Stimulated activated CD8-positive, alpha-beta memory T cell treated with anti-CD3 and anti-CD28 coated beads, Interleukin-4, amount 100 ng/mL, for 24 hours (primary cell): Measurements from ENCODE around the gene HECTD2.
"Not testable (repeated sequence)": the region's sequence is repeated elsewhere in the genome, so short reads cannot be mapped to it uniquely, and the experiment has no call there.

Experiments
- DNase-seq: peaks from one replicate; pipeline ENCODE4 v3.0.0-alpha.2; 2020; ENCODE audit warnings: low read depth

HECTD2 gene

GRCh38 chr10:91411621-91412020 is 1.5 kb downstream of the HECTD2 start:
- DNase-seq: no peak

GRCh38 chr10:91412354-91413087 is 2.4 kb downstream of the HECTD2 start:
- DNase-seq: no peak

GRCh38 chr10:91415816-91416215 is 5.7 kb downstream of the HECTD2 start:
- DNase-seq: no peak

DNA sequence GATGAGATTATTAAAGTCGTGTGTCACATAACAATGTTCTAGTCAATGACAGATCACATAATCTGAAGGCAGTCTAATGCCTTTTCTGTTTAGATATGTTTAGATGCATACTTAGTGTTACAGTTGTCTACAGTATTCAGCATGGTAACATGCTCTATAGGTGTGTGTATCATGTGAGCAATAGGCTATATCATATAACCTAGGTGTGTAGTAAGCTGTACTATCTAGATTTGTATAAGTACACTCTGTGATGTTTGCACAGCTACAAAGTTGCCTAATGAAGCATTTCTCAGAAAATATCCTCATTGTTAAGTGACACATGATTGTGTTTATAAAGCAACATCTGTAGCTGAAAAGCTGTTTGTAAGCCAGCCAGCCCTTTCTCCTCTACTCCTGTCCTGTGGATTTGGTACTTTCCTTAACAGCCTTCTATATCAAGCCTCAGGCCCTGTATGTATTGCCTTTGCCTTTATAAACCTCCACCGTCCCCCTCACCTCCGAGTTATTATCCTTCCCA is 6.3 kb downstream of the HECTD2 start:
- no peak for DNase-seq

GRCh38 chr10:91418416-91418815 is 8.3 kb downstream of the HECTD2 start:
- no peak for DNase-seq

- DNase-seq: no peak
These were observed 10.7 kb downstream of the HECTD2 start for GRCh38 chr10:91420868-91421267.

DNA sequence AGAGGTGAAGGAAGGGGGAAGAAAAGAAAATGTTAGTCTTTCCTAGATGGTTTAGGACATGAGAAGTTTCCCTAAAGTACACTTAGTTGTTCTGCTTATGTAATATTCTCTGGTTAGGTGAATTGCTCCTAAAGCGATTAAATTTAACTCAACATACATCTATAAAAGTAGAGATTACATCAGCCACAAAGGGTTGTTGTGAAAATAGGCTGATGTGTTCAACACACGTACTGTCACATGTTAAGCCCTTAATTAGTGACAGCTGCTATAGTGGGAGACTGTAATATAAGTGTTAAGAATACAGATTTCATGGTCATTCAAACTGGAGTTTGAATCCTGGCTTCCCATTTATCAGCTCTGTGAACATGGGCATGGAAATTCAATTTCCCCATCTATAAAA is 12.8 kb downstream of the HECTD2 start:
- DNase-seq: no peak

- DNase-seq: no peak
These were observed 13.9 kb downstream of the HECTD2 start for GRCh38 chr10:91424016-91424415.

DNA sequence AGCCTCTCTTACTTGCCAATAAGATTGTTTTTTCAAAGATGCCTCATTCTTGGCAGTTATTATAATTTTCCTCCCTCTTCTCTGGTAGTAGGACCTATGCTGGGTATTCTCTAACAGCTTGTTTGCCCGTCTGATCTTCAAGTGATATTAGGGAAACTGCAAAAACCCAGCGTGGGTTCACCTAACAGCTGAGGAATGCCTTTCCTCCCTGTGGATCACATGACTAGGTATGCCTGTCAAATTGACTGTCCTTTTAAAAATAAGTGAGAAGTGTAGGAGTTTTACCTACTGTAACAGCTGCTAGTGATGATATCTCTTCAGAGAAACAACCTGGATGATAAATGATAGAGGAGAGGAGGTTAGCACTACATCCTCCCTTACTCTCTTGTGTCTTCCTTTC is 22.0 kb downstream of the HECTD2 start:
- no peak for DNase-seq

GRCh38 chr10:91433620-91434019 is 23.5 kb downstream of the HECTD2 start:
- DNase-seq: no peak

DNA sequence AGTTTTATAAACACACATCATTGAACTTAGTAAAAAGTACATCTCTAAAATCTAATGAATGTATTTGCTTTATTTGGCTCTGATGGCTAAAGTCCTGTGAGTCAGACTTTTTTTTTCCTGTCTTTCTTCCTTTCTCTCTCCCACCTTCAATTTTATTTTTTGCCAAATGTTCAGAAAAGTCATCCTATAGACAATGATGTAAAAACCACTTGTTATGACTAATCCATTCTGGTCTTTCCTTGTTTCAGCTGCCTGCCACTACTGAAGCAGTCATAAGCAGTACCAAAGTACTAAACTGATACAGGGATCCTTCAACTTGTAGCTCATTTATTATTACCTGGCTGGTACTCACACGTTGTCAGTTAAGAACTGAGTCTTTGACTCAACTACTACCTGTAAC is 23.9 kb downstream of the HECTD2 start:
- no peak for DNase-seq

GRCh38 chr10:91435241-91435640 is 25.1 kb downstream of the HECTD2 start:
- no peak for DNase-seq

DNA sequence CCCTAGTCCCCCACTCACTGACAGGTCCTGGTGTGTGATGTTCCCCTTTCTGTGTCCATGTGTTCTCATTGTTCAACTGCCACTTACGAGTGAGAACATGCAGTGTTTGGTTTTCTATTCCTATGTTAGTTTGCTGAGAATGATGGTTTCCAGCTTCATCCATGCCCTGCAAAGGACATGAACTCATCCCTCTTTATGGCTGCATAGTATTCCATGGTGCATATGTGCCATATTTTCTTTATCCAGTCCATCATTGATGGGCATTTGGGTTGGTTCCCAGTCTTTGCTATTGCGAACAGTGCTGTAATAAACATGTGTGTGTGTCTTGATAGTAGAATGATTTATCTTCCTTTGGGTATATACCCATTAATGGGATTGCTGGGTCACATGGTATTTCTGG is 28.1 kb downstream of the HECTD2 start:
- not testable (repeated sequence) for DNase-seq

DNA sequence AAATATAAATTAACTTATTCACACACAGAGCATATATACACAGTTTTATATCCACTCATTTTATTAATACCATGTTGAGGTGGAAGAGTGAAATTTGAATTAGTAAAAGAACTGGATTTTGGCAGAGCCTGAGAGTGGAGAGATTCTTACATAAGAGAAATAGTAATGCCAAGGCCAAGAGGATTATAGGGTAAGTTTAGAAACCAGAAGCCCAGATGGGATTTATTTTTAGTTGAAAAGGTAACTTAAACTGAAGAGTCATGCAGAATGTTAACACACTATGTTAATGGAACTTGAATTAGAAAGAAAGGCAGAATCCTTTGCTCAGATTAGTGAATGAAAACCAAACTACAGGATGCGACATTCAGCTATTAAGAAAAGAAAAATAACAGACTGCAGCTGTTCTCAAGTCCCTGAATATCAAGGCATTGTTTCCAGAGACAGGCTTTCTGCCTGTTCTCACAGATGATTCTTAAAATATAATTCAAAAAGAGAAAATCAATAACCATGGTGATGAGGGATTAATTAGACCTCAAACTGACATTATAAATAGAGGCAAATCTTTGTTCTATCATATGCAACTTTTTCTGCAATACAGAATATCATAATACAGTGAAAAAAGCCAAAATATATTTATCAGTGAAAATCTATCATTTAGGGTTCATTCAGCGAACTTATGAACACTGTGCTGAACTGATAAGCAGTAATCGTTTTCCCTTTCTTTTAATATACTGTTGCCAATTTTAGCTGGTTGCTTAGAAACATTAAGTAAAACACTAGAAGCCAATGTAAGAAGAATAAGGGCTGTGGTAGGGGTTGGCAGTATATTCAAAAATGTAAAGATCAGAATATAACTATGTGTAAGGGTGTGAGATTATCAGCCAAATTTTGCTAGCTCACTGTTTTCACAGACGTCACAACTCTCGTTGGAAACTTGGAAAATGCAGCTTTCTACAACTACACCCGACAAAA is 34.4 kb downstream of the HECTD2 start:
- no peak for DNase-seq

GRCh38 chr10:91452063-91452462 is 41.9 kb downstream of the HECTD2 start:
- DNase-seq: no peak

DNA sequence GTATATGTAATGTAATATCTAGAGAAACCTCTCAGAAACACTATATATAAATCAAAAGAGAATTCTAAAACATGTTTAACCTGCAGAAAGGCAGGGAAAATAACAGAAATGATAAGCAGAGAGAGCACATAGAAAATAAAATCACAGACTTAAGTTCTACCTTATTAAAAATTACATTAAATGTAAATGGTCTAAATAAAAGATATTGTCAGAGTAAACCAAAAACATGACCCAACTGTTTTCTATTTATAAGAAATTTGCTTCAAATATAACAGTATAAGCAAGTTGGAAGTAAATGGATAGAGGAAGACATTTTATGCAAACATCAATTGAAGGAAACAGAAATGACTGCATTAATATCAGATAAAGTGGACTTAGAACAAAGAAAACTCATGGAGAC is 43.4 kb downstream of the HECTD2 start:
- no peak for DNase-seq

DNA sequence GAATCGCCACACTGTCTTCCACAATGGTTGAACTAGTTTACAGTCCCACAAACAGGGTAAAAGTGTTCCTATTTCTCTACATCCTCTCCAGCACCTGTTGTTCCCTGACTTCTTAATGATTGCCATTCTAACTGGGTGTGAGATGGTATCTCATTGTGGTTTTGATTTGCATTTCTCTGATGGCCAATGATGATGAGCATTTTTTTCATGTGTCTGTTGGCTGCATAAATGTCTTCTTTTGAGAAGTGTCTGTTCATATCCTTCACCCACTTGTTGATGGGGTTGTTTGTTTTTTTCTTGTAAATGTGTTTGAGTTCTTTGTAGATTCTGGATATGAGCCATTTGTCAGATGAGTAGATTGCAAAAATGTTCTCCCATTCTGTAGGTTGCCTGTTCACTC is 45.0 kb downstream of the HECTD2 start:
- DNase-seq: not testable (repeated sequence)

- no peak for DNase-seq
These were observed 50.5 kb downstream of the HECTD2 start for GRCh38 chr10:91460681-91461080.

- DNase-seq: no peak
These were observed 52.3 kb downstream of the HECTD2 start for GRCh38 chr10:91462423-91462822.

DNA sequence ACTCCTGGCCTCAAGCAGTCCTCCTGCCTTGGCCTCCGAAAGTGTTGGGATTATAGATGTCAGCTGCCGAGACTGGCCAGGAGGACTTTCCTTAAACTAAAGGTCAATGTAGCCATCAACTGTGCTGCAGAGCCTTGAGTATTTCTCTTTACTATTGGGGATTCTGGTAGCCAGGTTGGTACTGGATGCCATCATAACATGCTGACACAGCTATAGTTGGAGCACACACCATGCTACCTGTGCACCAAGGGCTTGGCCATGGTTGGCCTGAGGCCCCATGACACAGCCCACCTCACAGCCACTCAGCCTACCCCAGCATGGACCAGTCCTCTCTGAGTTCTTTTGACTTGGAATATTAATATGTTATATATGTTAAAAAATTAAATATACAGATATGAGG is 54.4 kb downstream of the HECTD2 start:
- DNase-seq: no peak

- DNase-seq: no peak
These were observed 55.1 kb downstream of the HECTD2 start for GRCh38 chr10:91465261-91465660.

- no peak for DNase-seq
These were observed 57.0 kb downstream of the HECTD2 start for GRCh38 chr10:91467114-91467513.

GRCh38 chr10:91471602-91472001 is 61.5 kb downstream of the HECTD2 start:
- DNase-seq: no peak
